H1 (cell line): ENCODE results near the gene CDH12. TPM values are rescaled to one million over a fixed set of nuclear protein-coding genes. Genes with fewer than 3 reads are reported as not detected.

Experiments used
- CTCF ChIA-PET: fragments of 300-600 bp; sonication (Branson Sonifier 250); formaldehyde crosslinking; loops from one replicate; lab custom pipeline; 2021; ENCODE audit not compliant: partially characterized antibody; lab: Charles Lee
- POLR2A ChIA-PET: fragments of 300-600 bp; sonication (Branson Sonifier 250); formaldehyde crosslinking; loops from one replicate; lab custom pipeline; 2021; ENCODE audit warnings: inconsistent platforms; ENCODE audit not compliant: partially characterized antibody; lab: Charles Lee
- DNase-seq, 2 experiments: peaks; one replicate each; pipeline versions ENCODE4 v3.0.0 to v3.0.0-alpha.2; 2010 to 2022; ENCODE audit warnings: low spot score in 2 of 2, low read depth in 1 of 2, mixed read lengths in 1 of 2
- FAIRE-seq: peaks from 2 replicates; lab custom pipeline; 2011; peaks lifted over from hg19 to GRCh38; lab: Jason Lieb, UNC
- H2AFZ ChIP-seq: 2 replicates; pipeline ENCODE4 v1.8.1; 2012; ENCODE audit warnings: low read length, inconsistent platforms
- H2AK5ac ChIP-seq: 2 replicates; pipeline ENCODE4 v1.6.1; 2013; ENCODE audit warnings: low read depth, low read length
- H2BK120ac ChIP-seq: replicated peaks from 2 replicates; pipeline ENCODE3; 2013; ENCODE audit warnings: low read depth, low read length, inconsistent platforms
- H2BK12ac ChIP-seq: 2 replicates; pipeline ENCODE4 v1.6.1; 2013; ENCODE audit warnings: low read depth, low read length
- H2BK15ac ChIP-seq: 2 replicates; pipeline ENCODE4 v1.6.1; 2013; ENCODE audit warnings: low read length
- H2BK20ac ChIP-seq: 2 replicates; pipeline ENCODE4 v1.6.1; 2013; ENCODE audit warnings: low read length
- H2BK5ac ChIP-seq: 2 replicates; pipeline ENCODE4 v1.6.1; 2013; ENCODE audit warnings: low read depth, low read length
- H3K14ac ChIP-seq: 2 replicates; pipeline ENCODE4 v1.6.1; 2013; ENCODE audit warnings: inconsistent platforms; ENCODE audit not compliant: insufficient read length
- H3K18ac ChIP-seq: 2 replicates; pipeline ENCODE4 v1.6.1; 2013; ENCODE audit warnings: low read length; ENCODE audit errors: extremely low read depth
- H3K23ac ChIP-seq: 2 replicates; pipeline ENCODE4 v1.6.1; 2013; ENCODE audit warnings: inconsistent platforms; ENCODE audit not compliant: insufficient read length
- H3K23me2 ChIP-seq: 2 replicates; pipeline ENCODE4 v1.6.1; 2013; ENCODE audit warnings: low read depth, low read length
- H3K27ac ChIP-seq: 2 replicates; pipeline ENCODE4 v1.6.1; 2011; ENCODE audit warnings: low read depth, low read length, inconsistent platforms
- H3K27me3 ChIP-seq, 4 experiments: replicated peaks in 1 of 4; 1 replicate in 1 of 4; 2 replicates in 3 of 4; pipeline versions ENCODE4 v1.6.1 to v1.8.1; 2011 to 2013; ENCODE audit warnings: low read length in 3 of 4, mild to moderate bottlenecking in 3 of 4, inconsistent platforms in 2 of 4, mixed read lengths in 2 of 4, moderate library complexity in 1 of 4; ENCODE audit not compliant: control insufficient read depth in 3 of 4, insufficient read depth in 3 of 4; ENCODE audit errors: extremely low read depth in 1 of 4
- H3K36me3 ChIP-seq, 4 experiments: 2 replicates each; pipeline versions ENCODE4 v1.6.1 to v1.8.1; 2011 to 2013; ENCODE audit warnings: mild to moderate bottlenecking in 4 of 4, low read length in 3 of 4, moderate library complexity in 2 of 4, control low read depth in 1 of 4, inconsistent platforms in 1 of 4; ENCODE audit not compliant: insufficient read depth in 4 of 4, control insufficient read depth in 2 of 4
- H3K4ac ChIP-seq: replicated peaks from 2 replicates; pipeline ENCODE3; 2013; ENCODE audit warnings: low read length, low read depth, mixed read lengths, inconsistent platforms; ENCODE audit not compliant: insufficient read length
- H3K4me1 ChIP-seq, 4 experiments: replicated peaks in 1 of 4; 1 replicate in 1 of 4; 2 replicates in 3 of 4; pipeline versions ENCODE4 v1.6.1 to v1.8.1; 2011 to 2013; ENCODE audit warnings: low read length in 3 of 4, inconsistent platforms in 2 of 4, mixed read lengths in 1 of 4; ENCODE audit not compliant: insufficient read depth in 4 of 4, control insufficient read depth in 3 of 4
- H3K4me2 ChIP-seq, 2 experiments: 2 replicates each; pipeline versions ENCODE4 v1.6.1 to v1.8.1; 2011 to 2013; ENCODE audit warnings: low read depth in 2 of 2, low read length in 2 of 2, control low read depth in 1 of 2, inconsistent platforms in 1 of 2, mild to moderate bottlenecking in 1 of 2; ENCODE audit not compliant: insufficient read depth in 1 of 2
- H3K4me3 ChIP-seq, 4 experiments: fragments of 200-600, 300-600 bp in 1 of 4; sonication (generic), shearing (Covaris generic), sonication (Bioruptor Twin) in 1 of 4; 2 replicates each; pipeline versions ENCODE4 v1.5.1 to v1.8.1; 2011 to 2016; ENCODE audit warnings: low read length in 4 of 4, low read depth in 3 of 4, control low read depth in 2 of 4, inconsistent platforms in 2 of 4, mild to moderate bottlenecking in 2 of 4, mixed read lengths in 1 of 4, moderate library complexity in 1 of 4; ENCODE audit not compliant: insufficient read depth in 2 of 4; ENCODE audit errors: extremely low read depth in 1 of 4
- H3K56ac ChIP-seq: replicated peaks from 2 replicates; pipeline ENCODE3; 2013; ENCODE audit warnings: low read depth, mild to moderate bottlenecking, mixed read lengths, low read length, inconsistent platforms; ENCODE audit not compliant: insufficient read length
- H3K79me1 ChIP-seq: 2 replicates; pipeline ENCODE4 v1.6.1; 2013; ENCODE audit warnings: low read depth, low read length, control low read depth
- H3K79me2 ChIP-seq, 2 experiments: 2 replicates each; pipeline versions ENCODE4 v1.6.1 to v1.8.1; 2012 to 2013; ENCODE audit warnings: low read length in 2 of 2, mild to moderate bottlenecking in 2 of 2, inconsistent platforms in 1 of 2; ENCODE audit not compliant: insufficient read depth in 2 of 2, control insufficient read depth in 1 of 2
- H3K9ac ChIP-seq, 4 experiments: replicated peaks in 1 of 4; 1 replicate in 1 of 4; 2 replicates in 3 of 4; pipeline versions ENCODE4 v1.6.1 to v1.8.1; 2011 to 2013; ENCODE audit warnings: low read depth in 3 of 4, low read length in 3 of 4, control low read depth in 2 of 4, mild to moderate bottlenecking in 2 of 4, moderate library complexity in 2 of 4, inconsistent platforms in 1 of 4; ENCODE audit errors: extremely low read depth in 1 of 4
- H3K9me3 ChIP-seq, 2 experiments: 2 replicates each; pipeline versions ENCODE4 v1.6.1 to v1.8.1; 2012 to 2013; ENCODE audit warnings: mild to moderate bottlenecking in 2 of 2, moderate library complexity in 2 of 2, control low read depth in 1 of 2, inconsistent platforms in 1 of 2, low read depth in 1 of 2, low read length in 1 of 2, mixed read lengths in 1 of 2; ENCODE audit not compliant: insufficient read depth in 2 of 2
- H4K20me1 ChIP-seq, 2 experiments: replicated peaks in 1 of 2; 2 replicates each; pipeline versions ENCODE3 to v1.8.1; 2011 to 2013; ENCODE audit warnings: inconsistent platforms in 2 of 2, low read length in 2 of 2, mild to moderate bottlenecking in 1 of 2; ENCODE audit not compliant: insufficient read depth in 2 of 2, control insufficient read depth in 1 of 2
- H4K5ac ChIP-seq: 2 replicates; pipeline ENCODE4 v1.6.1; 2013; ENCODE audit warnings: low read length, low read depth, mixed read lengths, inconsistent platforms; ENCODE audit not compliant: insufficient read length
- H4K8ac ChIP-seq: 2 replicates; pipeline ENCODE4 v1.8.0; 2013; ENCODE audit warnings: mild to moderate bottlenecking, moderate library complexity, low read length, inconsistent platforms; ENCODE audit not compliant: insufficient read depth; ENCODE audit errors: extremely low read depth
- H4K91ac ChIP-seq: replicated peaks from 2 replicates; pipeline ENCODE3; 2013; ENCODE audit warnings: low read length, mixed read lengths, inconsistent platforms; ENCODE audit not compliant: insufficient read length
- CREB1 ChIP-seq: IDR thresholded peaks from 2 replicates; pipeline ENCODE4 v1.6.1; 2012; ENCODE audit warnings: inconsistent platforms
- EP300 ChIP-seq, 2 experiments: IDR thresholded peaks; 1 replicate in 1 of 2; 2 replicates in 1 of 2; pipeline ENCODE4 v1.6.1; 2011 to 2012; ENCODE audit warnings: low read depth in 2 of 2, low read length in 2 of 2, mild to moderate bottlenecking in 2 of 2, borderline replicate concordance in 1 of 2, inconsistent platforms in 1 of 2, moderate library complexity in 1 of 2
- GTF2F1 ChIP-seq: IDR thresholded peaks from 2 replicates; pipeline ENCODE4 v1.6.1; 2012; ENCODE audit warnings: low read depth, low read length, improper control_type of control experiment, borderline replicate concordance
- KDM4A ChIP-seq: IDR thresholded peaks from one replicate; pipeline ENCODE4 v1.7.1; 2012; ENCODE audit warnings: low read depth, mild to moderate bottlenecking, moderate library complexity, low read length, inconsistent platforms; ENCODE audit not compliant: severe bottlenecking
- KDM5A ChIP-seq: fragments of 200-600 bp; IDR thresholded peaks from 2 replicates; pipeline ENCODE4 v1.7.1; 2012; ENCODE audit warnings: mild to moderate bottlenecking, low read length, inconsistent platforms, mixed read lengths
- MAX ChIP-seq: IDR thresholded peaks from 2 replicates; pipeline ENCODE4 v1.6.1; 2012; ENCODE audit warnings: inconsistent platforms
- PHF8 ChIP-seq: fragments of 200-600 bp; sonication (generic); conservative IDR thresholded peaks from 2 replicates; pipeline ENCODE4 v1.7.1; 2012; ENCODE audit warnings: low read depth, mild to moderate bottlenecking, inconsistent platforms, low read length, moderate library complexity
- RBBP5 ChIP-seq: IDR thresholded peaks from 2 replicates; pipeline ENCODE4 v1.7.1; 2012; ENCODE audit warnings: low read depth, mild to moderate bottlenecking, inconsistent platforms, low read length, moderate library complexity, borderline replicate concordance
- SIN3A ChIP-seq, 2 experiments: IDR thresholded peaks in 1 of 2; conservative IDR thresholded peaks in 1 of 2; 2 replicates each; pipeline ENCODE4 v1.6.1; 2011 to 2012; ENCODE audit warnings: low read length in 2 of 2, improper control_type of control experiment in 1 of 2, low read depth in 1 of 2, mild to moderate bottlenecking in 1 of 2
- SIRT6 ChIP-seq: IDR thresholded peaks from one replicate; pipeline ENCODE4 v1.7.1; 2012; ENCODE audit warnings: low read length, inconsistent platforms
- SP4 ChIP-seq: IDR thresholded peaks from 2 replicates; pipeline ENCODE4 v1.6.1; 2012; ENCODE audit warnings: low read length, inconsistent platforms
- SRF ChIP-seq: IDR thresholded peaks from 2 replicates; pipeline ENCODE4 v1.6.1; 2011; ENCODE audit warnings: mild to moderate bottlenecking, low read depth, low read length, moderate library complexity
- YY1 ChIP-seq: IDR thresholded peaks from 2 replicates; pipeline ENCODE4 v1.6.1; 2011; ENCODE audit warnings: low read depth, mild to moderate bottlenecking, low read length
- WGBS, 2 experiments: shearing (Covaris generic) in 1 of 2; methylation state at CpG; one replicate each; pipeline versions ENCODE4 v1.1.6 to v1.1.7; 2013 to 2015; ENCODE audit warnings: low lambda C conversion rate in 2 of 2, mixed read lengths in 2 of 2, inconsistent platforms in 1 of 2, low coverage in 1 of 2, missing lambda C conversion rate in 1 of 2; ENCODE audit not compliant: insufficient replicate concordance in 2 of 2, insufficient coverage in 1 of 2, insufficient read length in 1 of 2; ENCODE audit errors: extremely low coverage in 1 of 2, missing lambda C conversion rate in 1 of 2; 5-methylcytosine and 5-hydroxymethylcytosine counted together
- polyA plus RNA-seq, 7 experiments: library from polyadenylated mRNA; depleted of rRNA in 3 of 7; stranded (reverse) in 5 of 7; unstranded in 2 of 7; fragments of >200 nt in 5 of 7; fragments of 200-250 nt in 2 of 7; gene quantifications; 1 replicate in 5 of 7; 2 replicates in 1 of 7; 4 replicates in 1 of 7; pipeline versions ENCODE4 v1.2.1 to v1.2.3, GENCODE V29; 2011 to 2013; ENCODE audit warnings: missing spikeins in 2 of 7, mixed read lengths in 2 of 7
- total RNA-seq: library from RNA; stranded (reverse); fragmentation: NEBNext Ultra II Directional; extraction: Animal tissue kit (Norgen Biotek cat#: 25700); gene quantifications from 2 replicates; pipeline ENCODE4 v1.2.1, GENCODE V29; 2021

Gene CDH12
- total and polyA plus RNA-seq, 2 of the 8 experiments (the other 6 are each of a cell fraction or from before 2014, with no cell fraction given): 0.03 TPM; not detected in 1

GRCh38 chr5:22650511-22650910, 202.6 kb downstream of the CDH12 start:
- H3K4me1 ChIP-seq: no peaks in the 10 kb centered on the region
- no peak overlapping the region for H2AK5ac ChIP-seq
- no peak overlapping the region for H3K18ac ChIP-seq
- DNase-seq (no peak), FAIRE-seq (no peak)
- ChIA-PET CTCF (no interaction called here), POLR2A (no interaction called here)
- H3K79me2 ChIP-seq: no peaks in the 10 kb centered on the region
- H3K4me2 ChIP-seq: no peak overlapping the region
- no peak overlapping the region for H3K27ac ChIP-seq
- H2AFZ ChIP-seq: no peak overlapping the region
- no peak overlapping the region for H3K23ac ChIP-seq
- H4K91ac ChIP-seq: no peak overlapping the region
- H3K27me3 ChIP-seq: no peaks in the 10 kb centered on the region
- no peak overlapping the region for H3K9ac ChIP-seq
- no peak overlapping the region for H3K4me3 ChIP-seq
- no peak overlapping the region for H2BK12ac ChIP-seq
- H3K36me3 ChIP-seq: no peaks in the 10 kb centered on the region
- H3K79me1 ChIP-seq: no peaks in the 10 kb centered on the region
- H2BK15ac ChIP-seq: no peak overlapping the region
- 77% methylated on average over 2 of the region's 2 CpGs; no CpG with 5 or more reads in 1 of the 2 experiments for WGBS, 2 experiments
- H2BK120ac ChIP-seq: no peak overlapping the region
- H3K4ac ChIP-seq: no peak overlapping the region
- no peak overlapping the region for H3K56ac ChIP-seq
- H3K23me2 ChIP-seq: no peaks in the 10 kb centered on the region
- H2BK20ac ChIP-seq: no peak overlapping the region
- H4K8ac ChIP-seq: no peak overlapping the region
- H4K5ac ChIP-seq: no peak overlapping the region
- no peak overlapping the region for H2BK5ac ChIP-seq
- no peaks in the 10 kb centered on the region for H3K9me3 ChIP-seq
- no peak overlapping the region for H3K14ac ChIP-seq
- TF ChIP-seq SIRT6 (no peak), KDM4A (no peak), SRF (no peak), CREB1 (no peak), YY1 (no peak), GTF2F1 (no peak), PHF8 (no peak), MAX (no peak), RBBP5 (no peak), SIN3A (conservative IDR thresholded peaks at IDR 0.05 in 1 of 2, IDR thresholded peaks at IDR 0.05 in 1 of 2; ENCODE audit: low read depth in 1 of 2, low read length in 2 of 2) (no peak), KDM5A (no peak), SP4 (no peak), EP300 (IDR thresholded peaks at IDR 0.05; ENCODE audit: borderline replicate concordance in 1 of 2, low read depth in 2 of 2, low read length in 2 of 2) (no peak)
- no peaks in the 10 kb centered on the region for H4K20me1 ChIP-seq
